ENCODE data around the gene TECPR1.

TECPR1 gene

DNA sequence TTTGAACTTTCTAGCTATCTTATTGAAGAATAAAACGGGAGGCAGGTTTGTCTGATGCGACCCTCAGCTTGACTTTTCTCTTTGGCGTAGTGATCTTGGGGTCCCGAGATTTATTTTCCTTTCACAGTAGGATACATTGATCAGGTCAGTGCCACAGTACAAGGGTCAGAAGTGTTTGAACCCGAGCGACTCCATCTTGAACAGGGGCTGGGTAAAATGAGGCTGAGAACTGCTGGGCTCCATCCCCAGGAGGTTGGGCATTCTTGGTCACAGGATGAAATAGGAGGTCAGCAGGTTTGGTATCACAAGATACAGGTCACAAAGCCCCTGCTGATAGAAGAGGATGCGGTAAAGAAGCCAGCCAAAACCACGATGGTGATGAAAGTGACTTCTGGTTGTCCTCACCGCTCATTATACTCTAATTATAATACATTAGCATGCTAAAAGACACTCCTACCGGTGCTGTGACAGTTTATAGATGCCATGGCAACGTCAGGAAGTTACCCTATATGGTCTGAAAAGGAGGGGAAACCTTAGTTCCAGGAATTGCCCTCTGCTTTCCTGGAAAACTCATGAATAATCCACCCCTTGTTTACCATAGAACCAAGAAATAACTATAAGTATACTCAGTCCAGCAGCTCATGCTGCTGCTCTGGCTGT, 3.0 kb upstream of the TECPR1 start:
- Histone ChIP-seq H3K36me3 (peaks cover 7 to 18% (median 17%) of the 10 kb centered on the region in 3 donors), H3K27me3 (no peaks in the 10 kb centered on the region), H3K4me3 (no peak overlapping the region), H3K4me1 (peaks cover 0 to 27% (median 21%) of the 10 kb centered on the region in 4 donors), H3K27ac (no peak overlapping the region), H3K9me3 (no peaks in the 10 kb centered on the region)
- TF ChIP-seq, protein P1, sequence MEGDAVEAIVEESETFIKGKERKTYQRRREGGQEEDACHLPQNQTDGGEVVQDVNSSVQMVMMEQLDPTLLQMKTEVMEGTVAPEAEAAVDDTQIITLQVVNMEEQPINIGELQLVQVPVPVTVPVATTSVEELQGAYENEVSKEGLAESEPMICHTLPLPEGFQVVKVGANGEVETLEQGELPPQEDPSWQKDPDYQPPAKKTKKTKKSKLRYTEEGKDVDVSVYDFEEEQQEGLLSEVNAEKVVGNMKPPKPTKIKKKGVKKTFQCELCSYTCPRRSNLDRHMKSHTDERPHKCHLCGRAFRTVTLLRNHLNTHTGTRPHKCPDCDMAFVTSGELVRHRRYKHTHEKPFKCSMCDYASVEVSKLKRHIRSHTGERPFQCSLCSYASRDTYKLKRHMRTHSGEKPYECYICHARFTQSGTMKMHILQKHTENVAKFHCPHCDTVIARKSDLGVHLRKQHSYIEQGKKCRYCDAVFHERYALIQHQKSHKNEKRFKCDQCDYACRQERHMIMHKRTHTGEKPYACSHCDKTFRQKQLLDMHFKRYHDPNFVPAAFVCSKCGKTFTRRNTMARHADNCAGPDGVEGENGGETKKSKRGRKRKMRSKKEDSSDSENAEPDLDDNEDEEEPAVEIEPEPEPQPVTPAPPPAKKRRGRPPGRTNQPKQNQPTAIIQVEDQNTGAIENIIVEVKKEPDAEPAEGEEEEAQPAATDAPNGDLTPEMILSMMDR (IDR thresholded peaks at IDR 0.05), result no peak
- no peak for DNase-seq
- intact Hi-C loops (cut with DNase I; ENCODE audit: low total_unique reads), result no loop called here

DNA sequence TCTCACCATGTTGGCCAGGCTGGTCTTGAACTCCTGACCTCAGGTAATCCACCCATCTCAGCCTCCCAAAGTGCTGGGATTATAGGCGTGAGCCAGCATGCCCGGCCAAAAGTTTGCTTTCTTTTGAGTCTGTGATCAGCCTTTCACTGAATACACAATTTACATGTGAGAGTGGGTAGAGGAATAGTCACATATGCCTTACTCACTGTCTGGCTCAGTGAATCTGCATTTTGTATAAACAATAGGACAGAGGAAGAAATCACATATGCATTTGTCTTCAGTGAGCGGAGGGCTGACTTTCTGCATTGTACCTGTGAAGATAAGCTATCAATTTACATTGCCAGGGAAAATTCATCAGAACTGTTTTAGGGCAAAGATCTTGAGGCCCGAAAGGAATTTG, 2.5 kb upstream of the TECPR1 start:
- H3K36me3 ChIP-seq, result peaks cover 7 to 18% (median 17%) of the 10 kb centered on the region in 3 donors
- DNase-seq, result no peak
- no peaks in the 10 kb centered on the region for H3K27me3 ChIP-seq
- TF ChIP-seq, protein P1 (IDR thresholded peaks at IDR 0.05), result no peak
- no peak overlapping the region for H3K4me3 ChIP-seq
- H3K4me1 ChIP-seq, result peaks cover 0 to 27% (median 21%) of the 10 kb centered on the region in 4 donors
- intact Hi-C loops (cut with DNase I; ENCODE audit: low total_unique reads), result no loop called here
- H3K27ac ChIP-seq, result no peak overlapping the region
- H3K9me3 ChIP-seq, result no peaks in the 10 kb centered on the region

DNA sequence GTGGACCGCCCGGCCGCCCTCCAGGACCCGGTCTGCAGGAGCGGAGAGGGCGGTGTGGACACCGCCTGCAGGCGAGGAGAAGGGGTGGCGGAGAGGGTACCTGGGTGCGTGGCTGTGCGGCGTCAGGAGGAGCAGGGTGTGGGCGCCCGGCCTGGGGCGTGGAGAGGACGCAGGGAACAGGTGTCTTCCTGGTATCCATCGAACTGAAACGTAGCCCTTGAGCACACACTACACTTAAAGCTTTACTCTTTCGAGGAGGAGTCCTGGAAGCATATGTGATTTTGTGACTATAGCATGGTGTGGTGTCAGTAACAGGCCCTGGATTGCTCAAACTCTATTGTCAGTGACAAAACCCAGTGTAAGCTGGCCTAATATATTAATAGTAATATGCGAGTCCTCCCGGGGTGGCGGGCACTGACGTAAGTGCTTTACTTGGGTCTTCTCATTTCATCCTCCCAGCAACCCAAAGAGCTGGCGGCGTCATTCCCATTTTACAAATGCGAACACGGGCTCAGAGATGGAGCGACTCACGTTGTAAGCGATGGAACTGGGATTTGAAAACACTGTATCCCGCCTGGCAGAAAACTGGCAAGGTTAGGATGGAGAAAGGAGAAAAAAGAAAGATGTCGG, 508 bp upstream of the TECPR1 start:
- Histone ChIP-seq H3K36me3 (peaks cover 7 to 11% (median 9%) of the 10 kb centered on the region in 3 donors), H3K9me3 (no peaks in the 10 kb centered on the region), H3K4me3 (peak overlapping the region; percentile 79 to 87), H3K4me1 (peaks cover 0 to 27% (median 21%) of the 10 kb centered on the region in 4 donors), H3K27me3 (no peaks in the 10 kb centered on the region), H3K27ac (peak overlapping the region; percentile 62 to 79)
- TF ChIP-seq, protein P1 (IDR thresholded peaks at IDR 0.05), result no peak
- DNase-seq, result no peak
- intact Hi-C loops (cut with DNase I; ENCODE audit: low total_unique reads), result no loop called here

DNA sequence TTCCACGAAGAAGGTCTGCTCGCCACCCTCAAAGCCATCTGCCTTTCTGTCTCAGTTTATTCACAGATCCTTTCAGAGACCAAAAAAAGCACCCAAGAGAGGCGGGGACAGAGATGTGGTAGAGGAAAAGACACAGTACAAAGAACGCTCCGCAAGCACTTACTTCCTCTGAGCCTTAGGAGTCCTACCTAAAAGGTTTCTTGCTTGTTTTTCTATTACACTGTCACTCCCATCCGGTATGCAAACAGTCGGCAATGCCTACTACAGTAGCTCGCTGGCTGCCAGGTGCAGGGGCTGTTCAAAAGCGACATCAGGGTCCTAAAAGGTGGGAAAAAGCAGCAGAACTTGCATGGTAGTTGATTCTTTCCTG, 816 bp downstream of the TECPR1 start:
- Histone ChIP-seq H3K9me3 (no peaks in the 10 kb centered on the region), H3K4me1 (peaks cover 0 to 27% (median 21%) of the 10 kb centered on the region in 4 donors)

DNA sequence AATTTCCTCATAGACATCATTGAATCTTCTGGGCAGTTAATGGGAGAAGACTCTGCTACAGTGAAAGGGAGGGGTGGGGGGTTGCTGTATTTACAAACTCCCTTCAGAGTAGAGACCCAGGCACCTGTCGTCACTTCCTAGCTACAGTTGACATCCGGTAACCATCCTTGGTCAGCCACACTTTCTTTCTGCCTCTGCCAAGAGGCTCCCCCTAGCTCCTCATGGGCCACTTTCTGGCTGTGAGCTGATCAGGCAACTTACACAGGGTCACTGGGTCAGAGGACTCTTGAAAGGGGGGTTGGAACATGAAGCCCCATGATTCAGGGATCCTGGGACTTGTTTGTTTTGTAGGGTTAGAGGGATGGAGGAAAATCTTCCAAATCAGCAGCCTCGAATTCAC, 1.2 kb downstream of the TECPR1 start:
- Histone ChIP-seq H3K9me3 (no peaks in the 10 kb centered on the region), H3K27ac (no peak overlapping the region), H3K36me3 (peaks cover 0 to 6% (median 2%) of the 10 kb centered on the region in 3 donors), H3K27me3 (no peaks in the 10 kb centered on the region), H3K4me3 (peak overlapping the region in 1 of 2 donors; percentile 79), H3K4me1 (peaks cover 0 to 27% (median 21%) of the 10 kb centered on the region in 4 donors)
- intact Hi-C loops (cut with DNase I; ENCODE audit: low total_unique reads), result no loop called here
- TF ChIP-seq, protein P1 (IDR thresholded peaks at IDR 0.05), result no peak
- DNase-seq, result no peak

More for the DNA sequence above, 816 bp downstream of the TECPR1 start:
- Histone ChIP-seq H3K36me3 (peaks cover 0 to 4% (median 0%) of the 10 kb centered on the region in 3 donors), H3K27ac (peak overlapping the region in 1 of 2 donors; percentile 79), H3K27me3 (no peaks in the 10 kb centered on the region), H3K4me3 (peak overlapping the region; percentile 79 to 87)
- TF ChIP-seq, protein P1 (IDR thresholded peaks at IDR 0.05), result no peak
- intact Hi-C loops (cut with DNase I; ENCODE audit: low total_unique reads), result no loop called here
- no peak for DNase-seq

All from tibial artery (tissue), 4 donors.